SK-N-SH (cell line): ENCODE results near the gene VSTM1. TPM values are rescaled to one million over a fixed set of nuclear protein-coding genes. Genes with fewer than 3 reads are reported as not detected.

Experiments used
- CTCF ChIA-PET: fragments of 300-600, 350-600 bp; formaldehyde crosslinking; extraction: SDS; loops from one replicate; lab custom pipeline; 2021; lab: Yijun Ruan, JAX
- POLR2A ChIA-PET: fragments of 350-600 bp; sonication (Branson Sonifier 250); formaldehyde crosslinking; extraction: SDS; loops from one replicate; lab custom pipeline; 2020; ENCODE audit warnings: antibody characterized with exemption, inconsistent platforms; lab: Yijun Ruan, JAX
- DNase-seq: peaks from one replicate; pipeline ENCODE4 v3.0.0; 2012
- H2AFZ ChIP-seq: fragments of 200-600 bp; sonication (generic); 2 replicates; pipeline ENCODE4 v1.8.1; 2016; ENCODE audit warnings: antibody characterized with exemption, mild to moderate bottlenecking, low read depth
- H3F3A ChIP-seq: fragments of 200-600 bp; sonication (generic); replicated peaks from 2 replicates; pipeline ENCODE3; 2016; ENCODE audit warnings: antibody characterized with exemption, mild to moderate bottlenecking; ENCODE audit not compliant: insufficient read depth
- H3K27ac ChIP-seq, 2 experiments: fragments of 200-500 bp in 1 of 2; fragments of 200-600 bp in 1 of 2; sonication (Bioruptor generic) in 1 of 2; sonication (generic), shearing (Covaris generic) in 1 of 2; 2 replicates each; pipeline versions ENCODE4 v1.5.1 to v1.6.1; 2014 to 2016; ENCODE audit warnings: low read depth in 2 of 2, inconsistent platforms in 1 of 2, low read length in 1 of 2, mild to moderate bottlenecking in 1 of 2, mixed read lengths in 1 of 2
- H3K27me3 ChIP-seq: fragments of 200-600 bp; sonication (generic), shearing (Covaris generic); 2 replicates; pipeline ENCODE4 v1.6.1; 2016; ENCODE audit warnings: mixed run types; ENCODE audit not compliant: insufficient read depth
- H3K36me3 ChIP-seq, 2 experiments: fragments of 200-500 bp in 1 of 2; fragments of 200-600 bp in 1 of 2; sonication (Bioruptor generic) in 1 of 2; sonication (generic) in 1 of 2; replicated peaks in 1 of 2; 2 replicates each; pipeline versions ENCODE3 to v1.5.1; 2014 to 2016; ENCODE audit warnings: low read length in 1 of 2, mild to moderate bottlenecking in 1 of 2; ENCODE audit not compliant: insufficient read depth in 2 of 2, control insufficient read depth in 1 of 2
- H3K4me1 ChIP-seq, 2 experiments: fragments of 200-500 bp in 1 of 2; fragments of 200-600 bp in 1 of 2; sonication (Bioruptor generic) in 1 of 2; sonication (generic), shearing (Covaris generic) in 1 of 2; 2 replicates each; pipeline versions ENCODE4 v1.5.1 to v1.6.1; 2014 to 2016; ENCODE audit warnings: low read depth in 1 of 2, low read length in 1 of 2, mixed run types in 1 of 2; ENCODE audit not compliant: insufficient read depth in 2 of 2, control insufficient read depth in 1 of 2
- H3K4me2 ChIP-seq: fragments of 200-600 bp; sonication (generic), shearing (Covaris generic); 2 replicates; pipeline ENCODE4 v1.6.1; 2017; ENCODE audit warnings: mixed run types
- H3K4me3 ChIP-seq, 2 experiments: fragments of 200-500 bp in 1 of 2; fragments of 200-600 bp in 1 of 2; sonication (Bioruptor generic) in 1 of 2; sonication (generic), shearing (Covaris generic) in 1 of 2; 2 replicates each; pipeline versions ENCODE4 v1.5.1 to v1.8.1; 2014 to 2016; ENCODE audit warnings: low read depth in 2 of 2, inconsistent platforms in 1 of 2, low read length in 1 of 2, mild to moderate bottlenecking in 1 of 2, mixed read lengths in 1 of 2, moderate library complexity in 1 of 2
- H3K79me2 ChIP-seq: fragments of 200-600 bp; sonication (generic); 2 replicates; pipeline ENCODE4 v1.8.1; 2017; ENCODE audit warnings: mild to moderate bottlenecking; ENCODE audit not compliant: insufficient read depth
- H3K9ac ChIP-seq: fragments of 200-600 bp; sonication (generic); 2 replicates; pipeline ENCODE4 v1.6.1; 2017; ENCODE audit warnings: mixed run types
- H3K9me2 ChIP-seq: fragments of 200-600 bp; sonication (generic); 2 replicates; pipeline ENCODE4 v1.6.1; 2017; ENCODE audit warnings: mixed run types
- H3K9me3 ChIP-seq: fragments of 200-600 bp; sonication (generic); 2 replicates; pipeline ENCODE4 v1.6.1; 2017; ENCODE audit warnings: mixed run types, mild to moderate bottlenecking, moderate library complexity
- H4K20me1 ChIP-seq: fragments of 200-600 bp; sonication (generic); 2 replicates; pipeline ENCODE4 v1.6.1; 2017; ENCODE audit warnings: mild to moderate bottlenecking, mixed run types; ENCODE audit not compliant: insufficient read depth
- EP300 ChIP-seq, 2 experiments: IDR thresholded peaks; 2 replicates each; pipeline versions ENCODE4 v1.4.0 to v1.6.1; 2012; ENCODE audit warnings: borderline replicate concordance in 1 of 2, low read depth in 1 of 2, low read length in 1 of 2
- EZH2phosphoT487 ChIP-seq: fragments of 200-600 bp; sonication (generic); IDR thresholded peaks from 2 replicates; pipeline ENCODE4 v1.6.1; 2017; ENCODE audit warnings: low read depth, mixed run types, mild to moderate bottlenecking, antibody characterized with exemption, moderate library complexity, borderline replicate concordance
- FOXM1 ChIP-seq: IDR thresholded peaks from 2 replicates; pipeline ENCODE4 v1.4.0; 2012; ENCODE audit warnings: low read depth, mild to moderate bottlenecking
- GABPA ChIP-seq: IDR thresholded peaks from 2 replicates; pipeline ENCODE4 v1.4.0; 2012; ENCODE audit warnings: low read depth, mild to moderate bottlenecking
- GATA2 ChIP-seq: sonication (generic); formaldehyde crosslinking; IDR thresholded peaks from 2 replicates; pipeline ENCODE4 v1.5.0; 2020; ENCODE audit warnings: mild to moderate bottlenecking, missing genetic modification reagents
- IRF3 ChIP-seq: fragments of 150-350 bp; IDR thresholded peaks from 2 replicates; pipeline ENCODE4 v1.6.1; 2016; ENCODE audit warnings: mild to moderate bottlenecking, low read depth, low read length
- MEF2A ChIP-seq: IDR thresholded peaks from 2 replicates; pipeline ENCODE4 v1.4.0; 2012; ENCODE audit warnings: low read depth, borderline replicate concordance
- MXI1 ChIP-seq: IDR thresholded peaks from 2 replicates; pipeline ENCODE4 v1.6.1; 2012; ENCODE audit warnings: mild to moderate bottlenecking, low read depth, low read length, improper control_type of control experiment
- RCOR1 ChIP-seq: fragments of 150-350 bp; IDR thresholded peaks from 2 replicates; pipeline ENCODE4 v1.6.1; 2017; ENCODE audit warnings: antibody characterized with exemption, low read length
- REST ChIP-seq: IDR thresholded peaks from 2 replicates; pipeline ENCODE4 v1.6.1; 2012; ENCODE audit warnings: mild to moderate bottlenecking, low read depth, low read length, moderate library complexity
- RFX5 ChIP-seq: IDR thresholded peaks from 2 replicates; pipeline ENCODE4 v1.6.1; 2012; ENCODE audit warnings: mild to moderate bottlenecking, improper control_type of control experiment, low read length
- SIN3A ChIP-seq: IDR thresholded peaks from 2 replicates; pipeline ENCODE4 v1.6.1; 2012; ENCODE audit warnings: low read depth, mild to moderate bottlenecking, low read length, moderate library complexity, borderline replicate concordance
- TCF12 ChIP-seq: IDR thresholded peaks from 2 replicates; pipeline ENCODE4 v1.4.0; 2012
- WGBS: methylation state at CpG from one replicate; pipeline ENCODE4 v1.1.6; 2017; ENCODE audit warnings: low lambda C conversion rate; 5-methylcytosine and 5-hydroxymethylcytosine counted together
- polyA plus RNA-seq, 3 experiments: library from polyadenylated mRNA; depleted of rRNA; stranded (reverse); fragments of >200 nt; gene quantifications; 2 replicates each; pipeline ENCODE4 v1.2.3, GENCODE V29; 2012
- TF ChIP-seq, protein P1 (sequence below): IDR thresholded peaks from 2 replicates; pipeline ENCODE4 v1.4.0; 2012; ENCODE audit warnings: low read depth, borderline replicate concordance
- TF ChIP-seq, protein P2 (sequence below): IDR thresholded peaks from 2 replicates; pipeline ENCODE4 v1.4.0; 2012; ENCODE audit warnings: low read depth
- TF ChIP-seq, protein P3 (sequence below): fragments of 200-600 bp; sonication (generic); IDR thresholded peaks from 2 replicates; pipeline ENCODE4 v1.6.1; 2017; ENCODE audit warnings: antibody characterized with exemption, mild to moderate bottlenecking, moderate library complexity

The VSTM1 gene
- polyA plus RNA-seq, 1 of the 3 experiments (the other 2 are of a cell fraction): 0.10 TPM

DNA sequence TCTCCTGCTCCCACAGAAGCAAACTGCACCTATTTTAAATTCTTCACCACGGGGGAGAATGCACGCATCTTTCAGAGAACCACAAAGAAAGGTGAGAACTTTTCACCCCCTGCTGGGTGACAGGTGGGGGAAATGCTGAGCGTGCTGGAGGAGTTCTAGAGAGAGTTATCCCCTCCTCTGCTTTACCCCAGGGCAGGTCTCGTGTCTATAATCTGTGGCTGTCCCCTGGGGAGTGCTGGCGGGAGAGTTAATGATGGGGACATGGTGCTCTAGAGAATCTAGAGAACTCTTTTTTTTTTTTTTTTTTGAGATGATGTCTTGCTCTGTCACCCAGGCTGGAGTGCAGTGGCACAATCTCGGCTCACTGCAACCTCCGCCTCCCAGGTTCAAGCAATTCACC is 65.5 kb downstream of the VSTM1 start (continued):
- TF ChIP-seq IRF3 (no peak), GABPA (no peak), GATA2 (CRISPR knock-in tag) (no peak), MXI1 (no peak), EZH2phosphoT487 (no peak), RCOR1 (no peak), TCF12 (no peak)
- TF ChIP-seq, protein P1, sequence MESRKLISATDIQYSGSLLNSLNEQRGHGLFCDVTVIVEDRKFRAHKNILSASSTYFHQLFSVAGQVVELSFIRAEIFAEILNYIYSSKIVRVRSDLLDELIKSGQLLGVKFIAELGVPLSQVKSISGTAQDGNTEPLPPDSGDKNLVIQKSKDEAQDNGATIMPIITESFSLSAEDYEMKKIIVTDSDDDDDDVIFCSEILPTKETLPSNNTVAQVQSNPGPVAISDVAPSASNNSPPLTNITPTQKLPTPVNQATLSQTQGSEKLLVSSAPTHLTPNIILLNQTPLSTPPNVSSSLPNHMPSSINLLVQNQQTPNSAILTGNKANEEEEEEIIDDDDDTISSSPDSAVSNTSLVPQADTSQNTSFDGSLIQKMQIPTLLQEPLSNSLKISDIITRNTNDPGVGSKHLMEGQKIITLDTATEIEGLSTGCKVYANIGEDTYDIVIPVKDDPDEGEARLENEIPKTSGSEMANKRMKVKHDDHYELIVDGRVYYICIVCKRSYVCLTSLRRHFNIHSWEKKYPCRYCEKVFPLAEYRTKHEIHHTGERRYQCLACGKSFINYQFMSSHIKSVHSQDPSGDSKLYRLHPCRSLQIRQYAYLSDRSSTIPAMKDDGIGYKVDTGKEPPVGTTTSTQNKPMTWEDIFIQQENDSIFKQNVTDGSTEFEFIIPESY: no peak
- TF ChIP-seq, all 33 proteins: peak for 0

DNA sequence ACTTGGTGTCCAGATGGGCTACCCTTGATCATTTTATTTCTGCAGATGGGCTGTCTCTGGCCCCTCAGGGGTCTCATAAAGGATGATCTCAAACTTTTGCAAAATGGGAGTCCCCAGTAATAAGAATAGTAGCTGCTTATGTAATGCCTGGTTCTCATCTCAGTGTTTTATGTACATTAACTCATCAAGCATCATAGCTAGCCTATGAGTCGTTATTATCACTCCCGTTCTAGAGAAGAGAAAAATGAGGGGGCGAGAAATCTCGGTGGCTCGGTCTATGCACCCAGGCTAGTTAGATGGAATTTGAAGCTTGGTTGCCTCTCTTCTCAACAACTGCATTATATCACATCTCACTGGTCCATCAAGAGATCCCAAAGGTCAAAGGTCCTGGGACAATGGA is 68.9 kb downstream of the VSTM1 start:
- no peaks in the 10 kb centered on the region for H4K20me1 ChIP-seq
- DNase-seq: no peak
- H3K9ac ChIP-seq: no peak overlapping the region
- H3K27ac ChIP-seq: no peak overlapping the region
- H3F3A ChIP-seq: peaks cover 5% of the 10 kb centered on the region
- no peaks in the 10 kb centered on the region for H3K9me2 ChIP-seq
- H3K36me3 ChIP-seq: no peaks in the 10 kb centered on the region
- H3K79me2 ChIP-seq: no peaks in the 10 kb centered on the region
- peaks cover 5% of the 10 kb centered on the region; the same call in 1 of the 2 replicates for H3K27me3 ChIP-seq
- H3K4me2 ChIP-seq: no peak overlapping the region
- no peak overlapping the region for H2AFZ ChIP-seq
- no peaks in the 10 kb centered on the region for H3K9me3 ChIP-seq
- no peak overlapping the region for H3K4me3 ChIP-seq
- POLR2A ChIA-PET: interaction anchor here (0.6 kb wide), 1 partner anchor 1165 kb away, joined by 4 read pairs; no protein-coding TSS in a partner anchor
- H3K4me1 ChIP-seq: peaks cover 10 to 14% of the 10 kb centered on the region in 2 experiments; a peak in 3 of 4 replicates
- TF ChIP-seq RFX5: no peak
- no peak for TF ChIP-seq SIN3A
- no peak for TF ChIP-seq MEF2A
- no peak for TF ChIP-seq RCOR1
- no peak for TF ChIP-seq FOXM1
- TF ChIP-seq, protein P2, sequence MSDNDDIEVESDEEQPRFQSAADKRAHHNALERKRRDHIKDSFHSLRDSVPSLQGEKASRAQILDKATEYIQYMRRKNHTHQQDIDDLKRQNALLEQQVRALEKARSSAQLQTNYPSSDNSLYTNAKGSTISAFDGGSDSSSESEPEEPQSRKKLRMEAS: no peak
- TF ChIP-seq IRF3: no peak
- no peak for TF ChIP-seq TCF12
- no peak for TF ChIP-seq EP300 (IDR thresholded peaks at IDR 0.05; ENCODE audit: borderline replicate concordance in 1 of 2, low read depth in 1 of 2, low read length in 1 of 2)
- no peak for TF ChIP-seq GABPA
- TF ChIP-seq, protein P3, sequence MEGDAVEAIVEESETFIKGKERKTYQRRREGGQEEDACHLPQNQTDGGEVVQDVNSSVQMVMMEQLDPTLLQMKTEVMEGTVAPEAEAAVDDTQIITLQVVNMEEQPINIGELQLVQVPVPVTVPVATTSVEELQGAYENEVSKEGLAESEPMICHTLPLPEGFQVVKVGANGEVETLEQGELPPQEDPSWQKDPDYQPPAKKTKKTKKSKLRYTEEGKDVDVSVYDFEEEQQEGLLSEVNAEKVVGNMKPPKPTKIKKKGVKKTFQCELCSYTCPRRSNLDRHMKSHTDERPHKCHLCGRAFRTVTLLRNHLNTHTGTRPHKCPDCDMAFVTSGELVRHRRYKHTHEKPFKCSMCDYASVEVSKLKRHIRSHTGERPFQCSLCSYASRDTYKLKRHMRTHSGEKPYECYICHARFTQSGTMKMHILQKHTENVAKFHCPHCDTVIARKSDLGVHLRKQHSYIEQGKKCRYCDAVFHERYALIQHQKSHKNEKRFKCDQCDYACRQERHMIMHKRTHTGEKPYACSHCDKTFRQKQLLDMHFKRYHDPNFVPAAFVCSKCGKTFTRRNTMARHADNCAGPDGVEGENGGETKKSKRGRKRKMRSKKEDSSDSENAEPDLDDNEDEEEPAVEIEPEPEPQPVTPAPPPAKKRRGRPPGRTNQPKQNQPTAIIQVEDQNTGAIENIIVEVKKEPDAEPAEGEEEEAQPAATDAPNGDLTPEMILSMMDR: no peak
- no peak for TF ChIP-seq REST
- TF ChIP-seq, all 33 proteins: peak for 0
- 35% methylated on average over 5 of the region's 5 CpGs for WGBS
- CTCF ChIA-PET: interaction anchor here (0.8 to 2.8 kb wide), 3 partner anchors 23 to 35 kb away, joined by 3 to 23 read pairs (median 4); no protein-coding TSS in a partner anchor
